SK-N-SH treated with all-trans-retinoic acid at 6 μM for 48 hours (cell line): ENCODE measurements around the gene TCN1.

Experiments
- OSR1 ChIP-seq: fragments of 250-450 bp; sonication (Bioruptor Pico); IDR thresholded peaks from 2 replicates; pipeline ENCODE4 v1.8.0; 2022; ENCODE audit warnings: moderate library complexity, mild to moderate bottlenecking, inconsistent platforms
- ZFP3 ChIP-seq: fragments of 250-450 bp; sonication (Bioruptor Pico); IDR thresholded peaks from 2 replicates; pipeline ENCODE4 v1.5.0; 2020; ENCODE audit warnings: mild to moderate bottlenecking, moderate library complexity
- ZNF8 ChIP-seq: fragments of 450-650 bp; formaldehyde crosslinking; IDR thresholded peaks from 2 replicates; pipeline ENCODE4 v1.5.0; 2020; ENCODE audit warnings: mild to moderate bottlenecking, moderate library complexity

DNA sequence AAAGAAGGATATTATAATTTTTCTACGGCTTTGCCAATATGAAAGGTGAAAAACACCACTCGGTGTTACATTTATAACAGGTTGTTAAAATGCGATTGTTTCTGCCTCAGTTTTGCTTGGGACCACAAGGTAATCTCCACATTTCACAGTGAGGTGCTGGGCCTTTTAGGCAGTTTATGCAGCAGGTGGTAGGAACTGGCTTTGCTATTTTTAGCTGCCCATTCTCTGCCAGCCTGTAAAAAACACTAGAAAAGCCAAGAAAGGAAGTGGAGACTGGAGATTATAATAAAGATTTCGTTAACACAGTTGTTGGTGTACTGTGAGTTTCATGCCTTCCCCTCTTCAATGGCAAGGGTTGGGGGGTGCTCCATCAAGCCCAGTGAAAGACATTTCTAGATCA, 47.7 kb downstream of the TCN1 start:
- TF ChIP-seq ZFP3 (no peak), ZNF8 (CRISPR knock-in tag) (no peak), OSR1 (CRISPR knock-in tag) (no peak)
